Endothelial cell of hepatic sinusoid (primary cell): Measurements from ENCODE around the gene RNF113B.

ENCODE experiments used
- in situ Hi-C: cut with HindIII; loops from 2 replicates; pipeline ENCODE4 v1.10.0; 2017; ENCODE audit warnings: low sequenced_read_pairs

The RNF113B gene

DNA sequence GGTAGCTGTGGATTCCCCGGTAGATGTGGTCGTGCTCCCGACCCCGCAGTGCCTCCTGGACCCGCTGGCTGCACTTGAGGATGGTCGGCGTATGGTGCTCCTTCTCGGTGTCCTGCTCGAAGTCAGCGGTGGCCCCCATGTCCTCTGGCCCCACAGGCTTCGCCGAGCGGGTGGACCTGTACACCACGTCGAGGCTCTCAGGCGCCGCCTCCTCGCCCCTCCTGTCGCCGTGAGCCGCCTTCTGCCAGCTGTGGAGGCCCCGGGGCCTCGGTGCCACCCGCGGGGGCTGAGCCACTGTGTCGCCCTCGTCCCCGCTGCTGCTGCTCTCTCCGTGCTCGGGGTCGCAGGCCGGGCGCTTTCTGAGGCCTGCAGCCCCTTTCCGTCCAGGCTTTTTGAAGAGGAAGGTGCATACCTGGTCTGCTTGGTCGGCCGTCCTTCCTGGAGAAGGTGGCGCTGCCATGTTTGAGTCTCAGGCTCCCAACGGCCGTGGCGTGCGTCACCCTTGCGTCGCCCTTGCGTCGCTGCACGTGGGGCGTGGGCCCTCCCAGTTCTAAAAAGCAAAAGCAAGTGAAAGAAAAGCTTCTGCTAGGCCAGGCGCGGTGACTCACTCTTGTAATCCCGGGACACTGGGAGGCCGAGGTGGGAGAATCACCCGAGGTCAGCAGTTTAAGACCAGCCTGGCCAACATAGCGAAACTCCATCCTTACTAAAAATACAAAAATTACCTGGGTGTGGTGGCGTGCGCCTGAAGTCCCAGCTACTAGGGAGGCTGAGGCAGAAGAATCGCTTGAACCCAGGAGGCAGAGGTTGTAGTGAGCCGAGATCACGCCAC lies at the start of gene RNF113B:
RNF113B (minus strand) TSS at position 493 of the 832 bp plus-strand sequence; CDS start at position 460, 33 bp downstream.
- in situ Hi-C loops: no loop called here

DNA sequence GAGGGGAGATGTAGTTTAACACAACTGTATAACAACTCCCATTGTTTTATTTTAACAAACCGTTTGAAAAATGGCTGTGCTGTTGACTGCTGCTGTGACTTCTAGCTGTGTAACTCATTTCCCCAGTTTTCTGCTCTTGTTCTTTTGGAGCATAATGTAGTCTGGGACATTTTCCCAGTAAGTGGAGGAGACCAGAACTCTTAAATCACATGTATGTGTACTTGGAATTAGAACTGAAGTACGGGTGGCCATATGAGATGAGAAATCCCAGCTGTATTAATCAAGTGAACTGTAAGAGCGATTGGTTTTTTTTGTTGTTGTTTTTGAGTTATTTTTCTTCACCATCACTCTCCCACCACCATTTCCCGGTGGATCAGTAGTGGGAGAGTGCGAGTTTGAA lies 49.4 kb upstream of the RNF113B start:
- in situ Hi-C loops: no loop called here

DNA sequence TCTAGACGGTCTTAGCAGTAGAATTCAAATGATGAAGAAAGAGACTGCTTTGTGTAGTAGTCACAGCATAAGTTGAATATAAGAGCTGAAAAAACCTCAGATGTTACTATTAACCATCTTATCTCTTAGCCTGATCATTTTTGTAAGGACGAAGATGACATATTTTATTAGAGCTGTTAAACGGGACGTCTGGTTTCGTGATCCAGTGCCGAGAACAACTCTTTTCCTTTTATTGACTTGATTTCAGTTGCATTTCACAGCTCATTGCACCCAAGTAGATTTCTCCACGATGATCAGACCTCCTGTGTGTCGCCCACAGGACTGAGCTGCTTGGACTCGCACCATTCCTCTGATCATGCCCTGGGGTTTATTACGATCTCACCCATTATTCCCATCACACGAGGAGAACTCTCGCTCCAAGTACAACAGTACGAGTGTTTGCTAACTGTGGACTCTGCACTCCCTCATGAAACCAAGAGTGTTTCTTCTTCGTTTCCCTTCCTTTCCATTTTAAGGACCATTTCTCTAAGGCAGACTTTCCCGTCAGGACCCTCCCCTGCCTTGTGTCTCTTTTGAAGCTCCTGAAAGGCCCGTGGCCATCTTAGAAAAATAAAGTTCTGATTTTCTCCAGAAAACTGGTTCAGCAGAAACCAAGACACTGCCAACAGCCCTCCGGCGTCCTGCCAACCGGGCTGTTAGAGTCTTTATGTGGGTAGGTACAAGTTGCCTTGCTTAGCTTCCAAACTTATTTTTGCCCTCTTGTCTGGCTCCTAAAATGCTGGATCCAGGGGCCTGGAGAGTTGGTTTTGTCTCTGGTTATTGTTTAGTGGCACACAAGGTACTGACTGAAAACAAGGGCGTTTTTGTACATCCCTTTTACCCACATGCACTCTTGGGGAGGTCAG lies 48.2 kb upstream of the RNF113B start:
- in situ Hi-C loops: no loop called here

DNA sequence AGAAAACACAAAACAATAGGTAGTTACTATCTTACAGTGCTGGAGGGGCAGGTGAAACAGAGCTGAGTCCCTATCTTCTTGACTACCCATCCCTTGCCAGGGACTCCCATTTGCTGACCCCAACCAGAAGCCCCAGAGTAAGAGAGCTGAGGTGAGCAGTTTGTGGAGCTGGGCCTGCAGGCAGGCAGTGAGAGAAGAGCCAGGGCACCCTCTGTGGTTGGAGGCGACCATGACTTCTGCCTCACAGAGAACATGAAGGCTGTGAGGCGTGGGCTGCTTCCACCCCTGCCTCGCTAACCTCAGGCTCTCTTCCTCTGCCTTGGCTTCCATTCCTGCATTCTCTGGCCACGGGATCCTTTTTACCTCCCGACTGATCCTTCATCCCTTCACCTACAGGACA lies 47.5 kb upstream of the RNF113B start:
- in situ Hi-C loops: no loop called here

DNA sequence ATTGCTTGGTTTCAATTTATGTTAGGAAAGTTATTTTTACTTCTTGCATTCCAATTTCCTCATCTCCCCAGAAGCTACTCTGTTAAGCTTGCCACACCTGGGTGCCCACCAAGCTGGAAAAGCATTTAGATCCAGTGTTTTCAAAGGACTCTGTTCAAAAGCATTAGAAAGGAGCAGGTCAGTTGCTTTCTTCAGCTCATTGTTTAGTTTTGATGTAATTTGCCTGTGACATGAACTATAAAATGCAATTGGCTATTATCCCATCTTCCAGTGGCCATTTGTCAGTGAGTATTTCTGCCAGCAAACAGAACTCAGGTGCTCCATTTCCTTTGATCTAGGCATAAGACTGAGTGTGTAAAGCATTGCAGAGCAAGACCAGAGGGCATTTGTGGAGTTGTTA lies 46.7 kb upstream of the RNF113B start:
- in situ Hi-C loops: no loop called here

DNA sequence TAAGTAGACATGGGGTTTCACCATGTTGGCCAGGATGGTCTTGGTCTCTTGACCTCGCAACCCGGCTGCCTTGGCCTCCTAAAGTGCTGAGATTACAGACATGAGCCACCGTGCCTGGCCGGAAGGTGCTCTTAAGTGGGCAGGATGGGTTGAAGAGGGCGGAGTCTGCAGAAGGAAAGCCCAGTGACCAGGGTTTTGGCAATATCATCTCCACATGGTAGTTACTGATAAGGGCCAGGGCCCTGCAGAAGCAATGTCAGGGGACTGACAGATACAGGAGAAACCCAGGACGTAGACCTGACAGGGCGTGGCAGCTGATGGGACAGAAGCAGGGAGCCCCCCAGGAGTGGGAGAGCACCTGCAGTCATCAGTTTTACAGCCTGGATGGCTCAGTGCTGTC lies 45.7 kb upstream of the RNF113B start:
- in situ Hi-C loops: no loop called here

DNA sequence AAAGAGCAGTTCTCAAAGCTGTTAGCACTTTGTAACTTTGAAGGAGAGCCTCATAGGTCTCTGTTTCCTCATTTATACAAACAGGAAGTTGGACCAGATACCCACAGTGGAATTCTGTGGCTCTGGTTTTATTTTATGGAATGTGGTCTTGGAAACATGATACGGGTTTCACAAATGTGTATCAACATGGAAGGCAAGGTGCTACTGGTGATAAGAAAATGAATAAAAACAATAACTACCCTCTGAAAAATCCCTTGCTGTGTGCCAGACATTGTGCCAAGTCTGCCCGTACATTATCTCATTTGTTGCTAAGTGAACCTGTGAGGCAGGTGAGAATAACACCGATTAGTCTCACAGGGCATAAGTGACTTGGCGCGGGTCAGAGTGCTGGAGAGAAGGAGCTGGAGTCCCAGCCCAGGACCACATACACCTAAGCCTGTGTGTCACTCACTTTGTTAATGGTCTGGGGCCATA lies 45.0 kb upstream of the RNF113B start:
- in situ Hi-C loops: no loop called here

DNA sequence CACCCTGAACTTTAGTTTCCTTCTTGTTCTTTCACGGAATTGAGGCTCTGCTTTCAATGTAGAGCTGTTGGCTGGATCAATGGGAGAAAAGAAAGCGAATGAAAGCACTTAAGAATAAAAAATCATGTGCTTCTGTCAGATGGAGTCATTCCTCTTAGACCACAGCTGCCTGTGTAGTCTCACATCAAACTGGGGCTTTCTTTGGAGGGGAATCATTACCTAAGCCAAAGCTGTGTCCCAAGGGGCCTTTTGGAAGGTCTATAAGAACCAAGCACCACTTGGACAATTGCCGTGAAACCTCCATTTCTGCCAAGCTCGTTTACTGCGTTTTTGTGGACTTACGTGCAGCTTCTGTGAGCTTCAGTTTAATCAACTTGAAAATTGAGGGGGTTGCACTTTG lies 44.2 kb upstream of the RNF113B start:
- in situ Hi-C loops: no loop called here

DNA sequence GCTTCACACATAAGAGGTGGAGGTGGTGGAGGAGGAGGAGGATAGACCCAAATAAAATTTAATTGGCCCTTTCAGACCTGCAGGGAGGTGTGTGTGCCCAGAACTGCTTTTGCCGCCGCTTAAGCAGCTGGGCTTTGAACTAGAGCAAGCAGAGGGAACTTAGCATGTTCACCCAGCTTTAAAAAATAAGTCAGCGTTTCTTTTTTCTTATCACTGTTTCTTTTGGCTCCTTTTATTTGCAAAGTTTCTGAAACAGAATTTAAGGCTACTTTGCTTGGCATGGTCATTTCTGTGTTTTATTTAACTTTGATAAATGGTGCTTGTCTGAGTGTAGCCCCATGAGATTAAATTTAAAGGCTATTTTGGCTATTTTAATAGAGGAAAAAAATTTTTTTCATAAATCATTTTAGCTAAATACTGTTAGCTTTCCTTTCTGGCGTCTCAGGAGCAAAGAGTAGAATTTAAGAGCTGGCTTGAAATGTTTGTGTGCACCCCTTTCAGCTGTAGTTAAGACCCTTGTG lies 43.3 kb upstream of the RNF113B start:
- in situ Hi-C loops: no loop called here

DNA sequence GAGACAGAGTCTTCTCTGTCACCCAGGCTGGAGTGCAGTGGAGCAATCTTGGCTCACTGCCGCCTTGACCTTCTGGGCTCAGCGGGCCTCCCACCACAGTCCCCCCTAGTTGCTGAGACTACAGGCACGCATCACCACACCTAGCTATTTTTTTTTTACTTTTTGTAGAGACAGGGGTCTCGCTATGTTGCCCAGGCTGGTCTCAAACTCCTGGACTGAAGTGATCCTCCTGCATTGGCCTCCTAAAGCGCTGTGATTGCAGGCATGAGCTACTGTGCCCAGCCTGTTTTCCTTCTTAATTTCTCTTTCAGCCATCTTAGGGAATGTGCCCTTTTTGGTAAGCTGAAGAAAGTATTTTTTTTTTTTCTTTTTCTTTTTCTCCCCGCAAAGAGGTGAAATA lies 42.6 kb upstream of the RNF113B start:
- in situ Hi-C loops: no loop called here

DNA sequence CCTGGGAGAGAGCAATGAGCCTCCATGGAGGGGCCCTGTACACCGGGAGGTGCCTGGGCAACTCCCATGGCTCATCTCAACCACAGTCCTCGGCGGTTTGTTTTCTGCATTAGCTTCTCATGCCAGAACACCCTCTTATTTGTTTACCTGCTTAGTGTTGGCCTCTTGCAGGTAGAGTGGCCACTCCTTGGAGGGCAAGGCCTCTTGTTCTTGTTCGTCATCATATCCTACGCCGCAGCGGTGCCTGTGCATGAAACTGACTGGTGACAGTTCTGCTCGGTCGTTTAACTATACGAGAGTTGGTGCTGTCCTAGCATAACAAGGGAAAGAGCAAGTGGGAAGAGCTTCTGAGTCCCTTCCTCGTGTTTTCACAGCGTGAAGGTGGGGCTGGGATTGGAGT lies 40.5 kb upstream of the RNF113B start:
- in situ Hi-C loops: no loop called here

DNA sequence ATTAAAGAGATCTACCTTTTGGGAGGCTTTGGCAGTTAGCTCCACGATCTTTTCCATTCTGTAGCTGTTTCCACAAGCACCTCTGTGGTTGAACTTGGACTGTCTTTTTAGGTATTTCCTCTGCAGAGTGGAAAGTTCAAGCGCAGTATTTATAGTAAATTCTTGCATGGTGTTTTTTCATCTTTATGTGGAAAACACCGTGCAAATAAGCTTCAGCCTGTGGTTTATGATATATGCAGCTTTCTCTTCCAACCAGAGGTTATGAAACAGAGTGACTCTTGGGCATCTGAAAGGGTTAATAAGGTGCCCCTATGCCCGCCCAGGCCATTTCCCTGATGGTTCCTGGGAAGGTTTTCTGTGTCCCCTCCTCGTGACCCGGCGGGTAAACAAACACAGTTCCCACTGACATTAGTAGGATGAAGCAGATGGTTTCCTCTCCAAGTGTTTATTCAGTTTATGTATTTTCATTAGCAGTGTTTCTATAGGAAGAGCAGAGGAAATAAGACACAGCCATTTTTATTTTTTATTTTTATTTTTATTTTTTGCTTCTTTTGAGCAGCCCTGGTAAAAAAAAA lies 39.7 kb upstream of the RNF113B start:
- in situ Hi-C loops: no loop called here

DNA sequence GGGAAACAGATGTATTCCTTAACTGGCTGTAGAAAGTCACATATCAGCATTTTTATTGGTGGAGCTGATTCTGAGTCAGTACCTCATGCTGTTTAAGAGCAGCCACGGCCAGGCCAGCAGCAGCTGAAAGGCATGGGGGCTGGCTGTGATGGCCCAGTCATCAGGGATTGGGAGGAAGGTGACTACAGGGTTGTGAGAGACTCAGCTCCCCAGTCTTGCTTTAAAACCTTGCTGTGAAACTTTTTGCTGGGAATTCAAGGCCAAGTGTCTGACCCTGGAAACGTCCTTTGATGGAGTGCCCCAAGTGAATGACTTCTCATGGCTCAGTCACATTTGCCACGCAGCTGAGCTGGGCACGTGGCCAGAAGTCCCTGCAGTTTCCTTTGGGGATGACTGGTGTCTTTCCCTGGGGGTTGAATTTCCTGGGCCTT lies 39.1 kb upstream of the RNF113B start:
- in situ Hi-C loops: no loop called here

DNA sequence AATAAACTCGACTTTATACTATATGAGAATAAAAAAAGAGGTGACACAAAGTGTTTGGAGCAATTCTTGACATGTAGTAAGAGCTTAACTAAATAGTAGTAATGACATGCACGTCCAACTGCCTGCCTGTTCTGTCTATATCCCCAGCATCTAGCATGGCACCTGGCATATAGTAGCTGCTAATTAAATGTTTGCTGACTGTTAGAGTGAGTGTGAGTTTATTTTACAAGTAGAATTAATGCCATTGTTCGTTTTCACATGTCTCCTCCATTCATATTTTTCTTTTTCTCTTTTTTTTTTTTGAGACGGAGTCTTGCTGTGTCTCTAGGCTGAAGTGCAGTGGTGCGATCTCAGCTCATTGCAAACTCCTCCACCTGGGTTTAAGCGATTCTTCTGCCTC lies 38.4 kb upstream of the RNF113B start:
- in situ Hi-C loops: no loop called here

DNA sequence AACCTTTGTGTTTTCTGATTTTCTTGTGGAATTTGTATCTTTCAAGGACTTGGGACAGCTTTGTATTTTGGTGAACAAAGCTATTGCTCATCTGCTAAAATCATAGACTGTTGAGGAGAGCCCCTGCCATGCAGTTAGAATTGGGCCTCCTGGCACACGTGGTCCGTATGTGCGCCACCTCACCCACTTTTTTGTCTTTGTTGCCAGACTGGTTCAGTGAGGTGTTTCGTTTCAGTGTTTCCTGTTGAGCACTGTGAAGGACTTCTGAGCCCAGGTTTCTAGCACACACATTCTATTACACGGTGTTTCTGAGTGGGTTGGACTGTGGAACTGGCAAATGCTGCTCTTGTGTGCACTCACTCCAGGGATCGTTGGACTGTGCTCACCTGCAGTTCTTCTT lies 37.6 kb upstream of the RNF113B start:
- in situ Hi-C loops: no loop called here

DNA sequence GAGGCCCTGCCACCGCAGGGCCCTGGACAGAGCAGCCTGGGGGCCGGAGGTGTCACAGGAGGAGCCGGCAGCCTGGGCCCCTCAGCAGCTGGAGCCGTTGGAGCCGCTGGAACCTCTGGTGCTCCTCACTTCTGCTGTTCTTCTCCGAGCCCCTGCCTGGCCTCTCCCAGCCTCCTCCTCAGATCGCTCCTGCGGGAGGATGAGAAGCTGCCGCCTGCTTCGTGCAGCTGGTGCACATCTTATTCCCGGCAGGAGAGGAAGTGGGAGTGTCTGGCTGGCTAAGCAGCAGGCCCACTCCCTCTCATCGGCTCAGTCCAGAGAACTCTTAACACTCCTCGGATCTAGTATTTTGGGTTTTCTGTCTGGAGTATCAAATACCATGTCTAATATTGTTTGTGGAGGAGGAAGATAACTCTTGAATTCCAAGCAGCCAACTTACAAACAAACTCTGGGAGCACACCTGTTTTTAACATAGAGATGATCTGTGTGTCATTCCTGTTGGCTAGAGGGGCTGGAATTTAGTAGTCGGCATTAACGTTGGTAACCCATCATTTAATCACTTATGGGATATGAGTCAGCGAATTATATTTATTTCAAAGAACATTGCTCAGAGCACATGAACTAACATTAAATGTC lies 37.1 kb upstream of the RNF113B start:
- in situ Hi-C loops: no loop called here

DNA sequence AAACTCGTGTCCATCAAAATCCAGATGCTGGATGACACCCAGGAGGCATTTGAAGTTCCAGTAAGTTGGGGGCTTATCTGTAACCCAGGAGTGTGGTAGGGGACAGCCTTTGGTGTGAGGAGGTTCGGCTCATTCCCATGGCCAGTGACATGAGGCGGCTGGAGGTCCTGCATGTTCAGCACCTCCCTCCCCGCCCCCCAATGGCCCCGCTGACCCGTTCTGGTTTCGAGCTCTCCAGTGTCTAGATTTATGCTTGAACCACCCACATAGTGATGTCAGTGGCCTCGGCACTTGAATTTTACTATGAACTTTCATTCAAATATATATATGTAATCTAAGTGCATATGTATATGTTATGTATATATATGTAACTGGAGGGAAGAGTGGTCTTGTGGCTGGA lies 36.3 kb upstream of the RNF113B start:
- in situ Hi-C loops: no loop called here

DNA sequence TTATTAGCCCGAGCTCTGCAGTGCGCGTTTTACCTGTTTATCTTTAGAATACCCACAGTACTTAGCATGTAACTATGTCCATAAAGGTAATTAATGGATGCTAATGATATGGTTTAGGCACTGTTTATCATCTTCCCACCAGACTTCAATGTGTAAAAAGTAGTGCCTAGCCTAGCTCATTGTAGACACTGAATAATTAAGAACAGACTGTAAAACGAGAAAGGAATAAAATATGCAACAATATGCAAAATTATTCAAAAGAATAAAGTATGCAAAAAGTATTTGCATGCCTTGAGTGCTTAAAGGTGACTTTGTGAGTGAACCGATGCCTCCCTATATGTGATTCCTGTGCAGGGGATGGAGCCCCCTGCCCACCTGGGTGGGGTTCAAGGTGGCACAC lies 35.7 kb upstream of the RNF113B start:
- in situ Hi-C loops: no loop called here

DNA sequence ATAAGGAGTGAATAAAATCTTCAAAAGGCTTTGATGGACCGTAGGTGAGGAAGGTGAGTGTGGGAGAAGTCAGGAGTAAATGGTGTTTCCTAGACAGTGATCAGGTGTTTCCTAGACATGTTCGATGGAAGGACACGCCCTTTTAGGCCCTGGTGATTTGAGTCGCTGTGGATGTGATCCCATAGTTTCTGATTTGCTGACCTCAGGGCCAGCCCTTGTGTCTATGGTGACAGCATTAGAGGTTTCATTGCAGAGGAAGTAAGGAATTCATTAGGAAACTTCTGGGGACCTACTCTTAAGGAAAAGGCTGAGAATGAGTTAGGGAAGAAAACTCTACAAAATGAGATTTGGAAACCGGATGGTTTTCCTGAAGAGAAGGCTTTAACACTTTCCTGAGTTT lies 31.5 kb upstream of the RNF113B start:
- in situ Hi-C loops: no loop called here

DNA sequence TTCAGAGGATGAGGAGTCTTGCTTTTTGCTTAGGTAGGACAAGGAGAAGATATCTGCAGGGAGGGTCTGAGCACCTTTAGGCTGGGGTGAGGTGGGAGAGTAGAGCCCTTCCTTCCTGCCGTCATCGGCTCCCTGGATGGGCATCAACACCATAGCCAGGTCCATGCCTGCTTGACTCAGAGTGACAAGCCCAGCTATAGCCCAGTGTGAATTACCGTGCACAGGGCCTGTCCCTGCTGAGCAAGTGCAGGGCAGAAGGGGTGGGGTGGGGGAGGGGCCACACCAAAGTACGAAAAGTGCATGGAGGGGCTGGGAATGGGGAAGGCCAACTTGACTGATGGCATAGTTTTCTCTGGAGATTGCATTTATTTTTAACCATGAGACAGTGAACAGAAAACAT lies 30.3 kb upstream of the RNF113B start:
- in situ Hi-C loops: no loop called here

DNA sequence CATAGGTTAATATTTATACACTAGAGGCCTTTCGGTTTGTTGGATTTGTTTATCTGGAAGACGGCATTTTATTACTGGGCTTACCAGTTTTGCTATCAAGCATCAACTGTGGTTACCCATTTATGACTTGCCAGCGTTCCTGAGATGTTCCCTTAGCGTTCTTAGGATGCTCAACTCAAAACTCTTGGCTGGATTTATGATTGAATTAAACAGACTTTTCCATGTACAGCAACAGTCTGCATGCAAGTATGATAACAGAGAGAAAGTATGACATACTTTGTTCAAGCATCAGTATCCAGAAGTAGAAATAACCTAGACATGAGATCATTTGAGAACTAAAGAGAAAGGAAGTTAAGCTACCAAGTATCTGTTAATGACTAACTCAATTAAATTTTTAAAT lies 29.9 kb upstream of the RNF113B start:
- in situ Hi-C loops: no loop called here
